Measurements from ENCODE around the gene ZBTB42.

DNA sequence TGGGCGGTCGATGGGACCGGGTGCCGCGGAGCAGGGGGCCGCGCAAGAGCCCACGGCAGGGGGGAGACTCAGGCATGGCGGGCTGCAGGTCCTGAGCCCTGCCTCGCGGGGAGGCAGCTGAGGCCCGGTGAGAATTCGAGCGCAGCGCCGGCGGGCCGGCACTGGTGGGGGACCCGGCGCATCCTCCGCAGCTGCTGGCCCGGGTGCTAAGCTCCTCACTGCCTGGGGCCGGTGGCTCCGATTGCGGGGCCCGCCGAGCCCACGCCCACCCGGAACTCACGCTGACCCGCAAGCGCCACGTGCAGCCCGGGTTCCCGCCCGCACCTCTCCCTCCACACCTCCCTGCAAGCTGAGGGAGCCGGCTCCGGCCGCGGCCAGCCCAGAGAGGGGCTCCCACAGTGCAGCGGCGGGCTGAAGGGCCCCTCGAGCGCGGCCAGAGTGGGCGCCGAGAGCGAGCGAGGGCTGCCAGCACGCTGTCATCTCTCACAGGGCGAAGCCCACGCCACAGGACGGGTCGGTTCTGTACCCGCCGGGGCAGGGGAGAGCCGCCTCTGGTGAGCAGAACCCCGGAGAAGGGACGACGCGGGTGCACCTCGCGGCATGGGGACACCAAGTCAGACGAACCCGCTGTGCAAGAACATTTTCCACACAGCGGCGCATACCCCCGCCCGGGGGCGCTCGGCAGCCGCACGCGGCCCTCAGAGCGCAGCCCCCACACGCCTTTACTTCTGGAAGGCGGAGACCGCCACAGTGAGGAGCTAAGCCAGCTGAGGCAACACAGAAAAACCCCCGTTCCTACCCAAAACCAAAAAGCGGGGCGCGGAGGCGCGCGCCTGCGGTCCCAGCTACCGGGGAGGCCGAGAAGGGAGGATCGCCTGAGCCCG, 49.1 kb upstream of the ZBTB42 start:
- TF ChIP-seq ZNF274 (IDR thresholded peaks at IDR 0.05; ENCODE audit: low read length) (no peak), ZNF274 (tag by site-specific recombination; IDR thresholded peaks at IDR 0.05; ENCODE audit: borderline replicate concordance) (no peak), ZNF175 (tag by site-specific recombination; IDR thresholded peaks at IDR 0.05) (no peak), YY1 (tag by site-specific recombination; IDR thresholded peaks at IDR 0.05) (no peak)
- TF ChIP-seq, protein P1, sequence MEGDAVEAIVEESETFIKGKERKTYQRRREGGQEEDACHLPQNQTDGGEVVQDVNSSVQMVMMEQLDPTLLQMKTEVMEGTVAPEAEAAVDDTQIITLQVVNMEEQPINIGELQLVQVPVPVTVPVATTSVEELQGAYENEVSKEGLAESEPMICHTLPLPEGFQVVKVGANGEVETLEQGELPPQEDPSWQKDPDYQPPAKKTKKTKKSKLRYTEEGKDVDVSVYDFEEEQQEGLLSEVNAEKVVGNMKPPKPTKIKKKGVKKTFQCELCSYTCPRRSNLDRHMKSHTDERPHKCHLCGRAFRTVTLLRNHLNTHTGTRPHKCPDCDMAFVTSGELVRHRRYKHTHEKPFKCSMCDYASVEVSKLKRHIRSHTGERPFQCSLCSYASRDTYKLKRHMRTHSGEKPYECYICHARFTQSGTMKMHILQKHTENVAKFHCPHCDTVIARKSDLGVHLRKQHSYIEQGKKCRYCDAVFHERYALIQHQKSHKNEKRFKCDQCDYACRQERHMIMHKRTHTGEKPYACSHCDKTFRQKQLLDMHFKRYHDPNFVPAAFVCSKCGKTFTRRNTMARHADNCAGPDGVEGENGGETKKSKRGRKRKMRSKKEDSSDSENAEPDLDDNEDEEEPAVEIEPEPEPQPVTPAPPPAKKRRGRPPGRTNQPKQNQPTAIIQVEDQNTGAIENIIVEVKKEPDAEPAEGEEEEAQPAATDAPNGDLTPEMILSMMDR (tag by site-specific recombination; IDR thresholded peaks at IDR 0.05), result no peak
- TF ChIP-seq, protein P2, sequence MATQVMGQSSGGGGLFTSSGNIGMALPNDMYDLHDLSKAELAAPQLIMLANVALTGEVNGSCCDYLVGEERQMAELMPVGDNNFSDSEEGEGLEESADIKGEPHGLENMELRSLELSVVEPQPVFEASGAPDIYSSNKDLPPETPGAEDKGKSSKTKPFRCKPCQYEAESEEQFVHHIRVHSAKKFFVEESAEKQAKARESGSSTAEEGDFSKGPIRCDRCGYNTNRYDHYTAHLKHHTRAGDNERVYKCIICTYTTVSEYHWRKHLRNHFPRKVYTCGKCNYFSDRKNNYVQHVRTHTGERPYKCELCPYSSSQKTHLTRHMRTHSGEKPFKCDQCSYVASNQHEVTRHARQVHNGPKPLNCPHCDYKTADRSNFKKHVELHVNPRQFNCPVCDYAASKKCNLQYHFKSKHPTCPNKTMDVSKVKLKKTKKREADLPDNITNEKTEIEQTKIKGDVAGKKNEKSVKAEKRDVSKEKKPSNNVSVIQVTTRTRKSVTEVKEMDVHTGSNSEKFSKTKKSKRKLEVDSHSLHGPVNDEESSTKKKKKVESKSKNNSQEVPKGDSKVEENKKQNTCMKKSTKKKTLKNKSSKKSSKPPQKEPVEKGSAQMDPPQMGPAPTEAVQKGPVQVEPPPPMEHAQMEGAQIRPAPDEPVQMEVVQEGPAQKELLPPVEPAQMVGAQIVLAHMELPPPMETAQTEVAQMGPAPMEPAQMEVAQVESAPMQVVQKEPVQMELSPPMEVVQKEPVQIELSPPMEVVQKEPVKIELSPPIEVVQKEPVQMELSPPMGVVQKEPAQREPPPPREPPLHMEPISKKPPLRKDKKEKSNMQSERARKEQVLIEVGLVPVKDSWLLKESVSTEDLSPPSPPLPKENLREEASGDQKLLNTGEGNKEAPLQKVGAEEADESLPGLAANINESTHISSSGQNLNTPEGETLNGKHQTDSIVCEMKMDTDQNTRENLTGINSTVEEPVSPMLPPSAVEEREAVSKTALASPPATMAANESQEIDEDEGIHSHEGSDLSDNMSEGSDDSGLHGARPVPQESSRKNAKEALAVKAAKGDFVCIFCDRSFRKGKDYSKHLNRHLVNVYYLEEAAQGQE (tag by site-specific recombination; IDR thresholded peaks at IDR 0.05), result no peak

Measured in HEK293 (cell line).